Neural cell (in vitro differentiated cells): Measurements from ENCODE around the gene FRY. TPM values are rescaled to one million over a fixed set of nuclear protein-coding genes. Genes with fewer than 3 reads are reported as not detected.

Source experiments
- H2AFZ ChIP-seq: fragments of 200-600, 300-800 bp; sonication (generic), shearing (Covaris generic); 2 replicates; pipeline ENCODE4 v1.6.0; 2014; ENCODE audit warnings: low read depth, mild to moderate bottlenecking, antibody characterized with exemption, low read length, moderate library complexity
- H3F3A ChIP-seq: fragments of 200-600 bp; shearing (Covaris generic); 2 replicates; pipeline ENCODE4 v1.6.1; 2016; ENCODE audit warnings: mild to moderate bottlenecking, moderate library complexity, mixed read lengths, antibody characterized with exemption, low read length; ENCODE audit not compliant: insufficient read depth, poor library complexity, severe bottlenecking
- H3K27ac ChIP-seq: fragments of 200-600, 300-800 bp; sonication (generic), shearing (Covaris generic); 2 replicates; pipeline ENCODE4 v1.5.1; 2014; ENCODE audit warnings: mild to moderate bottlenecking, low read length, moderate library complexity
- H3K27me3 ChIP-seq: fragments of 300-800, 200-600 bp; sonication (generic), shearing (Covaris generic); 2 replicates; pipeline ENCODE4 v1.6.0; 2014; ENCODE audit warnings: mild to moderate bottlenecking, low read depth, low read length, moderate library complexity; ENCODE audit not compliant: insufficient read depth
- H3K36me3 ChIP-seq: fragments of 300-800, 200-600 bp; sonication (generic), shearing (Covaris generic); 2 replicates; pipeline ENCODE4 v1.5.1; 2014; ENCODE audit warnings: mild to moderate bottlenecking, antibody characterized with exemption, low read length, moderate library complexity; ENCODE audit not compliant: insufficient read depth
- H3K4me2 ChIP-seq: fragments of 300-800, 200-600 bp; sonication (generic), shearing (Covaris generic); 2 replicates; pipeline ENCODE4 v1.6.0; 2014; ENCODE audit warnings: mild to moderate bottlenecking, low read length
- H3K4me3 ChIP-seq: fragments of 300-800, 200-600 bp; sonication (generic), shearing (Covaris generic); 2 replicates; pipeline ENCODE4 v1.5.1; 2014; ENCODE audit warnings: mild to moderate bottlenecking, low read length, moderate library complexity
- H3K79me2 ChIP-seq: fragments of 200-600 bp; shearing (Covaris generic); replicated peaks from 2 replicates; pipeline ENCODE4 v1.6.0; 2014; ENCODE audit warnings: mild to moderate bottlenecking, low read length, moderate library complexity; ENCODE audit not compliant: insufficient read depth
- H3K9ac ChIP-seq: fragments of 300-800, 200-600 bp; sonication (generic), shearing (Covaris generic); 2 replicates; pipeline ENCODE4 v1.6.1; 2016; ENCODE audit warnings: mild to moderate bottlenecking, low read length, mixed read lengths
- H3K9me2 ChIP-seq: fragments of 200-600 bp; shearing (Covaris generic); 2 replicates; pipeline ENCODE4 v1.6.1; 2016; ENCODE audit warnings: mild to moderate bottlenecking, low read length, mixed read lengths; ENCODE audit not compliant: insufficient read depth
- H3K9me3 ChIP-seq: fragments of 200-600, 300-800 bp; sonication (generic), shearing (Covaris generic); 2 replicates; pipeline ENCODE4 v1.6.1; 2016; ENCODE audit warnings: mild to moderate bottlenecking, mixed run types, low read length, moderate library complexity, mixed read lengths
- H4K20me1 ChIP-seq: fragments of 200-600 bp; shearing (Covaris generic); 2 replicates; pipeline ENCODE4 v1.6.1; 2016; ENCODE audit warnings: mild to moderate bottlenecking, mixed run types; ENCODE audit not compliant: insufficient read depth
- CTCF ChIP-seq: fragments of 450-650 bp; IDR thresholded peaks from 2 replicates; pipeline ENCODE4 v1.5.1; 2014; ENCODE audit warnings: antibody characterized with exemption, mild to moderate bottlenecking, moderate library complexity; ENCODE audit not compliant: poor library complexity, severe bottlenecking
- EP300 ChIP-seq: fragments of 450-650 bp; conservative IDR thresholded peaks from 2 replicates; pipeline ENCODE4 v1.6.1; 2014; ENCODE audit warnings: antibody characterized with exemption, mild to moderate bottlenecking, moderate library complexity; ENCODE audit not compliant: poor library complexity, severe bottlenecking
- EZH2 ChIP-seq: fragments of 200-600, 300-800 bp; shearing (Covaris generic), sonication (generic); IDR thresholded peaks from 2 replicates; pipeline ENCODE4 v1.6.1; 2014; ENCODE audit warnings: antibody characterized with exemption, low read length, borderline replicate concordance, mild to moderate bottlenecking; ENCODE audit not compliant: insufficient read depth, poor library complexity, severe bottlenecking
- MXI1 ChIP-seq: fragments of 450-650 bp; conservative IDR thresholded peaks from 2 replicates; pipeline ENCODE4 v1.6.1; 2014; ENCODE audit warnings: antibody characterized with exemption, mild to moderate bottlenecking; ENCODE audit not compliant: poor library complexity, severe bottlenecking
- POLR2AphosphoS5 ChIP-seq: IDR thresholded peaks from 2 replicates; pipeline ENCODE4 v1.6.1; 2012
- RAD21 ChIP-seq: fragments of 450-650 bp; conservative IDR thresholded peaks from 2 replicates; pipeline ENCODE4 v1.6.1; 2014; ENCODE audit warnings: antibody characterized with exemption, mild to moderate bottlenecking, moderate library complexity
- REST ChIP-seq: IDR thresholded peaks from 2 replicates; pipeline ENCODE4 v1.6.1; 2012; ENCODE audit warnings: borderline replicate concordance
- SMC3 ChIP-seq: fragments of 450-650 bp; conservative IDR thresholded peaks from 2 replicates; pipeline ENCODE4 v1.6.1; 2014; ENCODE audit warnings: antibody characterized with exemption, mild to moderate bottlenecking, moderate library complexity; ENCODE audit not compliant: poor library complexity
- TAF1 ChIP-seq: IDR thresholded peaks from 2 replicates; pipeline ENCODE4 v1.6.1; 2012; ENCODE audit warnings: low read depth
- polyA plus RNA-seq: library from polyadenylated mRNA; depleted of rRNA; stranded (reverse); fragments of >200 nt; gene quantifications from 2 replicates; pipeline ENCODE4 v1.2.3, GENCODE V29; 2014

Gene FRY
- polyA plus RNA-seq, 1 donor from 2014 or later = 49.3 TPM

GRCh38 chr13:32205431-32206096, 174.0 kb downstream of the FRY start:
- Histone ChIP-seq H3K79me2 (no peaks in the 10 kb centered on the region), H3K27ac (no peak overlapping the region), H3K9me2 (no peaks in the 10 kb centered on the region), H3K4me3 (no peak overlapping the region), H2AFZ (no peak overlapping the region), H3K9ac (no peak overlapping the region), H4K20me1 (no peaks in the 10 kb centered on the region), H3K36me3 (peaks cover 11% of the 10 kb centered on the region), H3K9me3 (no peaks in the 10 kb centered on the region), H3F3A (no peaks in the 10 kb centered on the region), H3K4me2 (no peak overlapping the region), H3K27me3 (no peaks in the 10 kb centered on the region)
- TF ChIP-seq SMC3 = no peak
- TF ChIP-seq CTCF = no peak
- no peak for TF ChIP-seq EZH2
- TF ChIP-seq TAF1 = no peak
- no peak for TF ChIP-seq MXI1
- TF ChIP-seq POLR2AphosphoS5 = no peak
- no peak for TF ChIP-seq RAD21
- TF ChIP-seq EP300 = no peak
- TF ChIP-seq REST = no peak

- H4K20me1 ChIP-seq = no peaks in the 10 kb centered on the region
- no peak overlapping the region for H2AFZ ChIP-seq
Observed at GRCh38 chr13:32206097-32206740, 174.6 kb downstream of the FRY start.

More at GRCh38 chr13:32206097-32206740, 174.6 kb downstream of the FRY start:
- Histone ChIP-seq H3K4me2 (no peak overlapping the region), H3K79me2 (no peaks in the 10 kb centered on the region), H3K9ac (no peak overlapping the region), H3K27me3 (no peaks in the 10 kb centered on the region), H3F3A (no peaks in the 10 kb centered on the region), H3K9me3 (no peaks in the 10 kb centered on the region), H3K4me3 (no peak overlapping the region), H3K9me2 (no peaks in the 10 kb centered on the region), H3K36me3 (peaks cover 10% of the 10 kb centered on the region), H3K27ac (no peak overlapping the region)
- TF ChIP-seq EZH2 (no peak), EP300 (no peak), SMC3 (no peak), CTCF (no peak), POLR2AphosphoS5 (no peak), TAF1 (no peak), MXI1 (no peak)
